ENCODE data around the gene TIGD2.
"Not testable (repeated sequence)": the region's sequence is repeated elsewhere in the genome, so short reads cannot be mapped to it uniquely, and the experiment has no call there.

- not testable (repeated sequence) for TF ChIP-seq ELF4 (IDR thresholded peaks at IDR 0.05); PKNOX1 (IDR thresholded peaks at IDR 0.05); BHLHE40 (IDR thresholded peaks at IDR 0.05; ENCODE audit: borderline replicate concordance)
These were observed 33.3 kb downstream of the TIGD2 start for GRCh38 chr4:89144652-89145051.

All from HEK293T (cell line).